Left ventricle myocardium inferior (tissue), 1 donor: ENCODE data around the gene PREB. TPM values are rescaled to one million over a fixed set of nuclear protein-coding genes. Genes with fewer than 3 reads are reported as not detected.

ENCODE experiments used
- DNase-seq: peaks from one replicate; pipeline ENCODE4 v3.0.0-alpha.2; 2020
- H3K27ac ChIP-seq: fragments of 200-600 bp; replicated peaks from 2 replicates; pipeline ENCODE4 v1.8.0; 2021
- H3K27me3 ChIP-seq: fragments of 200-600 bp; 2 replicates; pipeline ENCODE4 v1.8.0; 2021; ENCODE audit warnings: low read depth
- H3K36me3 ChIP-seq: fragments of 200-600 bp; 2 replicates; pipeline ENCODE4 v1.8.0; 2021
- H3K4me1 ChIP-seq: fragments of 200-600 bp; 2 replicates; pipeline ENCODE4 v1.8.0; 2021
- H3K4me3 ChIP-seq: fragments of 200-600 bp; 2 replicates; pipeline ENCODE4 v1.8.0; 2021; ENCODE audit warnings: mild to moderate bottlenecking, moderate library complexity
- H3K9me3 ChIP-seq: fragments of 200-600 bp; replicated peaks from 2 replicates; pipeline ENCODE4 v1.8.0; 2021
- CTCF ChIP-seq: fragments of 200-600 bp; IDR thresholded peaks from 2 replicates; pipeline ENCODE4 v1.8.0; 2021; ENCODE audit warnings: antibody characterized with exemption, mild to moderate bottlenecking, borderline replicate concordance
- intact Hi-C: fragments of 100-400 bp; cut with micrococcal nuclease; formaldehyde crosslinking; loops from one replicate; pipeline ENCODE4 v1.11.0; 2022
- total RNA-seq: library from RNA; stranded (reverse); fragmentation: NEBNext Ultra II Directional; extraction: Animal tissue kit (Norgen Biotek cat#: 25700); gene quantifications from one replicate; pipeline ENCODE4 v1.2.1, GENCODE V29; 2021
- donor health status: DM: no; HTN: yes; CAD: no; lungs with severe emphysema.

Gene PREB
- total RNA-seq, 1 donor from 2014 or later = 54.6 TPM

- no peak for TF ChIP-seq CTCF
- DNase-seq = no peak
- Histone ChIP-seq H3K4me1 (peaks cover 64% of the 10 kb centered on the region), H3K27me3 (no peaks in the 10 kb centered on the region), H3K27ac (no peak overlapping the region), H3K36me3 (no peaks in the 10 kb centered on the region), H3K4me3 (no peak overlapping the region), H3K9me3 (no peaks in the 10 kb centered on the region)
- intact Hi-C loops = loop anchor here (10.0 kb wide), 1 partner anchor 119 kb away; no protein-coding TSS in a partner anchor
Measured at GRCh38 chr2:27083410-27084296, 50.8 kb downstream of the PREB start.

GRCh38 chr2:27082773-27083409, 51.5 kb downstream of the PREB start:
- no peaks in the 10 kb centered on the region for H3K36me3 ChIP-seq
- no peak overlapping the region for H3K4me3 ChIP-seq
- no peak for DNase-seq
- H3K9me3 ChIP-seq = no peaks in the 10 kb centered on the region
- TF ChIP-seq CTCF = no peak
- intact Hi-C loops = loop anchor here (10.0 kb wide), 1 partner anchor 118 kb away; no protein-coding TSS in a partner anchor
- no peaks in the 10 kb centered on the region for H3K27me3 ChIP-seq
- no peak overlapping the region for H3K27ac ChIP-seq
- peaks cover 66% of the 10 kb centered on the region for H3K4me1 ChIP-seq

GRCh38 chr2:27081984-27082772, 52.3 kb downstream of the PREB start:
- H3K9me3 ChIP-seq = no peaks in the 10 kb centered on the region
- TF ChIP-seq CTCF = no peak
- H3K27ac ChIP-seq = peak overlapping the region; percentile 93
- no peak for DNase-seq
- H3K4me3 ChIP-seq = peak overlapping the region; percentile 68
- peaks cover 68% of the 10 kb centered on the region for H3K4me1 ChIP-seq
- intact Hi-C loops = loop anchor here (10.0 kb wide), 1 partner anchor 117 kb away; no protein-coding TSS in a partner anchor
- no peaks in the 10 kb centered on the region for H3K36me3 ChIP-seq
- H3K27me3 ChIP-seq = no peaks in the 10 kb centered on the region

Other genes with a start within 250 kb of the PREB start
- 57.4 TPM for gene MAPRE3, start 164.0 kb downstream of the PREB start, total RNA-seq
- 31.4 TPM for gene TMEM214, start 101.7 kb downstream of the PREB start, total RNA-seq
- 10.0 TPM for gene AGBL5, start 83.0 kb downstream of the PREB start, total RNA-seq
- 354 TPM for gene OST4, start 63.0 kb downstream of the PREB start, total RNA-seq
- gene EMILIN1, start 56.0 kb downstream of the PREB start, total RNA-seq = 18.4 TPM
- 2.9 TPM for gene KHK, start 47.9 kb downstream of the PREB start, total RNA-seq
- gene CGREF1, start 15.5 kb downstream of the PREB start, total RNA-seq = 0.80 TPM
- 3.5 TPM for gene ABHD1, start 10.8 kb downstream of the PREB start, total RNA-seq
- gene PRR30, start 4.8 kb upstream of the PREB start, total RNA-seq = not detected
- 0.08 TPM for gene TCF23, start 14.4 kb upstream of the PREB start, total RNA-seq
- gene ATRAID, start 77.4 kb upstream of the PREB start, total RNA-seq = 121 TPM
- gene SLC5A6, start 77.6 kb upstream of the PREB start, total RNA-seq = 12.0 TPM
- 7.7 TPM for gene CAD, start 82.7 kb upstream of the PREB start, total RNA-seq
- gene SLC30A3, start 128.4 kb upstream of the PREB start, total RNA-seq = 5.9 TPM
- 1.2 TPM for gene DNAJC5G, start 140.8 kb upstream of the PREB start, total RNA-seq
- 285 TPM for gene TRIM54, start 147.8 kb upstream of the PREB start, total RNA-seq
- gene UCN, start 173.8 kb upstream of the PREB start, total RNA-seq = 1.5 TPM
- gene MPV17, start 188.5 kb upstream of the PREB start, total RNA-seq = 59.2 TPM
- 16.2 TPM for gene GTF3C2, start 222.1 kb upstream of the PREB start, total RNA-seq
- 34.1 TPM for gene EIF2B4, start 235.7 kb upstream of the PREB start, total RNA-seq
- gene SNX17, start 236.0 kb upstream of the PREB start, total RNA-seq = 58.9 TPM
- gene ZNF513, start 246.1 kb upstream of the PREB start, total RNA-seq = 6.7 TPM